Stimulated activated CD8-positive, alpha-beta memory T cell treated with anti-CD3 and anti-CD28 coated beads, Interleukin-7, amount 100 ng/mL, for 4 hours (primary cell): ENCODE measurements around the gene IMPACT.

Source experiments
- DNase-seq, 2 donors: peaks; one replicate each; pipeline ENCODE4 v3.0.0-alpha.2; 2020; ENCODE audit warnings: low read depth in 2 of 2

The IMPACT gene

DNA sequence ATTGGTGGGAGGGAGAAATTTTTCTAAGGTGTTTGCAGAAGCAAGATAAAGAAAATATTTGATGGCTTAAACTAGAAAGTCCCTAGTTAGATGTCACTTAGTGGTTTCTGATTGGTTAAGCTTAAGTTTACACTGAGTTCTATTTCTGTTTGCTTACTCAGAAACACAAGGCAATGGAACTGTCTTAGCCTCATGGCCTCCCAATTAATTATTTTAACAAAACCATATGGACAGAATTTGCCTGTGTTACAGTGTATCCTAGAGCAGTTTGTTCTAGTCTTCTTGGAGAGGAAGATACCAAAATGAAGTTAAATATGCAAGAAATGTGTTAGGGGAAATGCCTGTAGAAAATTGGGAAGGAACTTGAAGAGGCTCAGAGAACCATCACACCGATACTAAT lies 4.6 kb upstream of the IMPACT start:
- DNase-seq = no peak

DNA sequence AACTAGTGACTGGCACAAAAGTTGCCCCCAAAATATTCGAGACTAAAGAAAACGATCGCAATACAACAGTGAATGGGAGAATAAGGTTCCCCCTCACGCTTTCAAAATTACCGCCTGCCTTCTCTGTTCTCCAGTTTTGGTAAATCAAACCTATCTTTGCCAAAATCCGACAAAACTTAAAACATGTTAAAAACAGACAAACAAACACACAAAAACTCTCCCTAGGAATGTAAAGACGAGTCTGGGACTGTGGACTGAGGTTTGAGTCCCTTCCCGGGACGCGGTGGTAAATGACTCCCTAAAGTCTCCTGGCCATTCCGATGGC lies 435 bp upstream of the IMPACT start:
- no peak for DNase-seq

DNA sequence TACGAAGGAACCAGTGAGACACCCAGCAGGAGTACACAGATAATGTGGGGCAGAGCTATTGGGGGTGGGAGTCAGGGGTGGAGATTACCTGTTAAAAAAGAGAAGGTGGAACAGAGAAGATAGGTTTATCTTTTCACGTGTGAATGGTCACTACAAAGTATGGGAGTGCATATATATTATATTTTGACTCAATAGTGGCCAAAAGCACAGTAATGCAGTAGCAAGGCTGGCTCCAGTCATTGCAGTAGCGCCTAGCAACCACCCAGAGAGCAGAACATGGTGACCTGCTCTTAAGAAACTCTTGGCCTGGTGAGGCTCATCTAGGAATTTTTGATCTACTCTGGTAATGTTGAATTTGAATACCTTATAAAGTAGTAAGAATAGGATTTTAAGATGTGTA lies 1.0 kb downstream of the IMPACT start:
- DNase-seq = no peak

- no peak for DNase-seq
Measured at GRCh38 chr18:24428709-24429108, 2.2 kb downstream of the IMPACT start.

DNA sequence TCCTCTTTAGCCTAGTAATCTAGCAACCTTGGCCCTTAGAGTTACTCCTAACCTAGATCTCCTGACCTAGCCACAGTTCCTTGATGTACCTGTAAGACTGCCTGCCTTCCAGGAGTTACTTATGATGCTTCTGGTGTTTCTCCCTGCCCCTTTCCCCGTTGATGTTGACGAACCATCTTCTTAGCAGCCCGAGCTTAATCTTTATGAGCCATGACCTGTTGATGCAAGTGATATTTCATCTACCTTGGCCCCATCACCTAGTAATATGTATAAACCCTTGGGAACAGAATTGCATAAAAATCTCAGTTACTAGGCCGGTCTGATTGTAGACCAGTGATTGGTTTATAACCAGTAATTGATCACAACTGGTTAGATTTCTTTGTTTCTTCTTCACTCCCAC lies 2.7 kb downstream of the IMPACT start:
- DNase-seq = no peak

DNA sequence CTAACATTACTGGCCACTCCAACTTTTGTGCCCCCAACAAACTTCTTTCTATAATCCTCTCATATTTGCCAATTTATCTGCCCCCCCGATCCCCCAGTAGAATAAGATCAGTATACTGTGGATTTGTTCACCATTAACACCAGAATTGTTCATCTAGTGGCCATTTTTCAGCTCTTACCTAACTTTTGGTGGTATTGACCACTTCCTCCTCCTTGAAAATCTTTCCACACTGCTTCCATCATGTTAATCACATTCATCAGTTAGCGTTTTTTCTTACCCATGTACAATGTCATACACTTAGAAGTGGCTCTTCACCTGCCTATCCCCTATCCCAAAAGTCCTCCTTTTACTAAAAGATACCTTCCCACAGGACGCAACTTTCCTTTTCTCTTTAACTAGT lies 6.1 kb downstream of the IMPACT start:
- no peak for DNase-seq

- DNase-seq = no peak
Measured at GRCh38 chr18:24436939-24437338, 10.5 kb downstream of the IMPACT start.

- DNase-seq = no peak
Measured at GRCh38 chr18:24443870-24444269, 17.4 kb downstream of the IMPACT start.

DNA sequence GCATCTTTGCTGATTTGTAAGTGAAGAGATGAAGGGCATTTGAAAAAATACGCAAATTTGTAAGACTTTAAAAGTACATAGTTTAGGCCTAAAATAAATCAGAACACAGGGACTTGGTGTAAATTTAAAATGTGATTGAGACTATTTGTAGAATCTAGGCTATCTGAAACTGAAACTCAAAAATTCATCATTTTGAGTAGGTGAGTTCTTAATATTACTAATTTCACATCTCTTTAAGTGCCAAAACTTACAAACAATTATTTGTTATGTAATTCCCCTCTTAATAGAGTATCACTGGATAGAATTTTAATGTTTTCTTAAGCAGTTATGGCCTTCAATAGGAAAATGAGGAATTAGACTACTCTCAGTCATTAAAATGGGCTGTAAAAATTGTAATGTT lies 20.0 kb downstream of the IMPACT start:
- DNase-seq = no peak

GRCh38 chr18:24446953-24447538 lies 20.6 kb downstream of the IMPACT start:
- no peak for DNase-seq

DNA sequence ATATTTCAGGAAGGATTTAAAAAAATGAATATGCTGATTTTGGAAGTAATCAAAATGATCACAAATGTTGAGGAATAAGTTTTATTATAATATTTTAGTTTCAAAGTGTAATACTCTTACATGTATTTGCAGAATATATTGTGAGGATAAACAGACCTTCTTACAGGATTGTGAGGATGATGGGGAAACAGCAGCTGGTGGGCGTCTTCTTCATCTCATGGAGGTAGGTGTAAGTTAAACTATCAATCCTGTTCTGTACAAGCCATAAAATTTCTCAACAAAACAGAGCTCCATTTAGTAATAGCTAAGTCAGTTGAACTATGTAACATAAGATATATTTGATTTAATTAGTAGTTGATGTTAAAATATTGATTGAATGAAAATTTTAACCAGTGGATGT lies 21.5 kb downstream of the IMPACT start:
- no peak for DNase-seq

DNA sequence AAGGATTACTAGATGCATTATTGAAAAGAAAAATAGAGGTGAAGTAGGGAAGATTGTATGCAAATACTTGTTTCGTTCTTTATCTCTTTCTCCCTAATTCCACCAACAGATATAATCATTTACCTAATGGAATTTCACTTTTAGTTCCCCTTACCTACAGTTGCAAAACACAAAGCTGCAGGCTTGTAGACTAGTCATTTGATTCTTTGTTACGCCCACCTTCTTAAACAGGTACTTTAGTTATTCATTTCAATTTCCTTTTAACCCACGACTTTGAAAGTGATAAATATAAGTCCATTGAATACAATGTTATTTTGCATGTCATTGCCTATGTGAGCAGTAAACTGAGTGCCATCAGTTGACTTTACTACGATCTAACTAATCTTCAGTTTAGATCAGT lies 30.1 kb downstream of the IMPACT start:
- DNase-seq = no peak

GRCh38 chr18:24459772-24460171 lies 33.3 kb downstream of the IMPACT start:
- DNase-seq = no peak

DNA sequence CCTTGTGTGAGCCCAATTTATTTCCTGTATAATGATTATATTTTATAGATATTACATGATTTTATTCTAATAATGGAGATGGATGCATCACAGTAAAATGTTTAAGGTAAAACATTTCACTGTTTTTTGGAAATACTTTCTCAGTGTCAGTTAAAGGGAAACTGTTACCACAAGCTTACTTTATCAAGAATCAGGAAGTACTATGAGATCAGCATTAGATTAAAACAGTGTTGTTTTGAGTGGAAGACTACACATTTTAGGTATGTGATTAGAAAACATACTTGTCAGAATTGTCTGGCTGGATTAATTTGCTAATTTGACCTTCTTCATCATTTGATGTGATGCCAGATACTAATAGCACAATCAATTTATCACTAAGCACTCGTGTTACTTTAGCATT lies 33.9 kb downstream of the IMPACT start, which contains the start of gene HRH4:
Gene HRH4 (plus strand): TSS at position 250 of the 400 bp plus-strand sequence. CDS start 92 bp downstream, at position 342.
- no peak for DNase-seq

DNA sequence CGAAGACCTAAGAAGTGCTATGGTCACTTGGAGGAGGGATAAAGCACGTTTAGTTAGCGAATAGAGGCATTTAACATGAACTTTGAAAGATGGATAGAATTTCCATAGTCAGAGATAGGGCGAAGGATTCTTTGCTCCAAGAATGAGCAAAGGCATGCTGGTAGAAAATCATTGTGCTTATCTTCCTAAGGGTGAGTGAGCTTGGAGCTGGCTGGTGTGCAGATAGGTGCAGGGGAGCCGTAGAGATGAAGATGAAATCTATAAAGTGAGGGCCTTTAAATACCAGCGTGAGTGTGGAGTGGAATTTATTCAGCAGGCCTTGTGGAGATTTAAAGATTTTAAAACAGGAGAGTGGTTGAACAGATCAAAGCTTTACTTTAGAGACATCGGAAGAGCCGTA lies 35.5 kb downstream of the IMPACT start:
- DNase-seq = no peak

DNA sequence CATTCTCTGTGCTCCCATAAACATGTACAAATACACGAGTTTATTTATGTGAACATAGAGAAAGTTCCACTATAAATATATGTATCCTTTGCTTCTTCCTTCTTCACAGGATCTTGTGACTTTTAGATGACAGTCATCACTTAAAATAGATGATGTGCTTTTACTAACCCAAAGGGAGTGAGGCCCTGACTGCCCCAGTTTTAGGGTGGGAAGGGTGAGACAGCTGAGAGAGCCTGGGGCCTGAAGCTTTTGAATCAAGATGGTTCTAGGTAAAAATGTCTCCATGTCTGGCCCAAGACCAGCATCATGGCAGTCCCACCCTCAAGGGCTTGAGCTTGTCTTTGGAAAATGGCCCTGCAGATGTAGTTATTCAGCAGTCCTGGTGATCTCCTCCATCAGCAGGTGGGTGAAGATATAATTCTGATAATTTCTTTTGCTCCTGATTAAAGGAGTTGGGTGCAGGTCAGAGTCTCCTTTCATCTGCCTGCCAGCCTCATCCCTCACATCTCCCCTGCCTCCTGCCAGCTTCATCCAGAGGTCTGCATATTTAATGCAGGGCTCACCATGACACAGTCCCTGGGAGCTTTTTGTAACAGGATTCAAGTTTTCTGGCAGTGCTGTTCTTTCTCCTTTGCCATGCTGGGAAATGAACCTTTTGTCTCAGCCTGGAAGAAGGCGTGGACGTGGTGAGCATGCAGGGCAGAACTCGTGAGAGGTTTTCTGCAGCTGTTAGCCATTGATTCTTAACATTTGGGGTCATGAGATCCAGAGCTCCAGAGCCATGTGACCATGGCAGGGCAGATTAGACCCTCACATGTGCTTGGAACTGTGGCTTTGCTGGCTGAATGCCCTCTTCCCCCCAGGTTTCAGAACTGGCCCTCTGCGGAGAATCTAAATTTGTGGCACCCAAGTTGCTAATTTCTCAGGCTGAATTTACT lies 36.6 kb downstream of the IMPACT start:
- DNase-seq = no peak

DNA sequence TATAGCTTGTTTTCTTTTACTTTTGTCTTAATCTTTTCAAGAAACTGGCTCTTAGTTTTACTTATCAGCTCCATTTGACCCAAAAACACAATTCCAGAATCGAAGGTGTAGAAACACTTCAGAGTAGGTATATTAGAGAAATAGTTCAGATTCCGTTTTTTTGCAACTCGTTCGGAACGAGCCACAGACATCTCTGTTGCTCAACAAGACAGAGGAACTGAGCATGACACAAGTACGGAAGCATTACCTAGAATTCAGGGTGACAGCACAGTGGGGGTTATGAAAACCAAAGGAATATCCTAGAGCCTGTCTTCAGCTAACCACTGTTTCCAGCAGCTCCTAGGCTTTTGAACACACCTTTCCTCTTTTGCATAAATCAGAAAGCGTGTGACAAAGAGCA lies 39.0 kb downstream of the IMPACT start:
- DNase-seq = no peak

DNA sequence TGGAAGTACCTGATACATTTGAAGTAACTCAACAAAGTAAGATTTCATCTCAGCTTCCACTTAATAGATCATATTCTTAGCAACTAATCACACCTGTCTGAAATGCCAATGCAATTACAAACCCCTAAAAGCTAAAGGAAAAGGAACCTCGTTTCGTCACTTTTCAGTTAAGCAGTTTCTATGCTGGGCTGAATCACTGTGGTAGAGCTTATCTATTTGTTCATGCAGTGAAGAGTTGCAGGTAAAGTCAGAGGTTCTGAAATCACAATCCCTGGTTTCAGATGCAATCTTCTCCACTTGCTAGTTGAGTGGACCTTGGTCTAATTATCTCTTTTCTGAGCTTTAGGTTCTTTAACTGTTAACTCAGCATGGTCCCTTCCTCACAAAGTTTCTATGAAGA lies 40.3 kb downstream of the IMPACT start:
- no peak for DNase-seq

DNA sequence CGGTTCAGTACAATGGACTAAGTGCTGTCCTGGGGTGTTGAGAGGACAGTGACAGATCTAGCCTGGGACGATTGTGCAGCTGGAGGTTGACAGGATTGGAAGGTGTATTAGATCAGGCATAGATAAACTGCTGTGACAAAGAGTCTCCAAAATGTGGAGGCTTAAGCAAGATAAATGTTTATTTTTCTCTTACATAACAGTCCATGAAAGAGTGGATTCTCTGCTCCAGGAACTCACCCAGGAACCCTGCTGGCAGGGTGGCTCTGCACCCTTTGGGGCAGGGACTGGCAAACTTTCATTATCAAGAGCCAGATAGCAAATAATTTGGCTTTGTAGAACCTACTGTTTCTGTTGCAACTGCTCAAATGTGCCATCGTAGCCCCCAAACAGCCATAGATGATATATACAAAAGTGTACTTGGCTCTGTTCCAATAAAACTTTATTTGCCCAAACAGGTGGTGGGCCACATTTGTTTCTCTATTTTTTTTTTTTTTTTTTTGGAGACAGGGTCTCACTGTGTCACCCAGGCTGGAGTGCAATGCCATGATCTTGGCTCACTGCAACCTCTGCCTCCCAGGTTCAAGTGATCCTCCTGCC lies 43.6 kb downstream of the IMPACT start:
- no peak for DNase-seq

DNA sequence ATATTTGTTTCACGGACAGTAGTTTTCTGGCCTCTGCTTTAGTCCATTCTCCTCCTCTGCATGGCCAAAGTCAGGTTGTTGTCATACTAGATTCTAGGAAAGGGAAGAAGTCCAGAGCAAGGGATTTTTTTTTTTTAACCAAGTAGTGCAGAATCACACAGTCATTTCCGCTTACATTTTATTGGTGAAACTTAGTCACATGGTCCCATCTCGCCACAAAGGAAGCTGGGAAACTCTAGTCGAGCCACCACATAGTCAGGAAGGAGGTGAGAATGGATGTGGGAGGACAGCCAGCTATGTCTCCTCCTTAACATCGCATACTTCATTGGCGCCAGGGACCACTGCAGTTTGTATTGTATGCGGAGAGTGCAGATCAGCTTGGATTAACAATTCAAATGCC lies 44.3 kb downstream of the IMPACT start:
- DNase-seq = no peak

DNA sequence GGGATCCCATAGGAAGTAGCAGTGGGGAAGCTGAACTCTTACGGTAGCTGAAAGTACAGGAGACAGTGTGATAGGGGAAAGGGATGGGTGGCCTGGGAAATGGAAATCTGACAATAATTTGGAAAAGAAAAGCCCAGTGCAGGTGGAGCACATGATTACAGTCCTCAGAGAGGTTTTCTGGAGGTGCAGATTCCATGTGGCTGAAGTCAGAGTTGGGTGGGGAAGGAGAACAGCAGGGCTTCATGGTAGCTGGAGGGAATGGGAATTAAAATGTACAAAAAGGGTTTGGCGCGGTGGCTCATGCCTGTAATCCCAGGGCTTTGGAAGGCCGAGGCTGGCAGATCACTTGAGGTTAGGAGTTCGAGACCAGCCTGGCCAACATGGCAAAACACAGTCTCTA lies 46.1 kb downstream of the IMPACT start:
- DNase-seq = no peak

GRCh38 chr18:24474406-24474805 lies 47.9 kb downstream of the IMPACT start:
- DNase-seq = no peak

- no peak for DNase-seq
Measured at GRCh38 chr18:24475926-24476589, 49.6 kb downstream of the IMPACT start.
